ENCODE measurements around the gene RIMS4.

The RIMS4 gene

DNA sequence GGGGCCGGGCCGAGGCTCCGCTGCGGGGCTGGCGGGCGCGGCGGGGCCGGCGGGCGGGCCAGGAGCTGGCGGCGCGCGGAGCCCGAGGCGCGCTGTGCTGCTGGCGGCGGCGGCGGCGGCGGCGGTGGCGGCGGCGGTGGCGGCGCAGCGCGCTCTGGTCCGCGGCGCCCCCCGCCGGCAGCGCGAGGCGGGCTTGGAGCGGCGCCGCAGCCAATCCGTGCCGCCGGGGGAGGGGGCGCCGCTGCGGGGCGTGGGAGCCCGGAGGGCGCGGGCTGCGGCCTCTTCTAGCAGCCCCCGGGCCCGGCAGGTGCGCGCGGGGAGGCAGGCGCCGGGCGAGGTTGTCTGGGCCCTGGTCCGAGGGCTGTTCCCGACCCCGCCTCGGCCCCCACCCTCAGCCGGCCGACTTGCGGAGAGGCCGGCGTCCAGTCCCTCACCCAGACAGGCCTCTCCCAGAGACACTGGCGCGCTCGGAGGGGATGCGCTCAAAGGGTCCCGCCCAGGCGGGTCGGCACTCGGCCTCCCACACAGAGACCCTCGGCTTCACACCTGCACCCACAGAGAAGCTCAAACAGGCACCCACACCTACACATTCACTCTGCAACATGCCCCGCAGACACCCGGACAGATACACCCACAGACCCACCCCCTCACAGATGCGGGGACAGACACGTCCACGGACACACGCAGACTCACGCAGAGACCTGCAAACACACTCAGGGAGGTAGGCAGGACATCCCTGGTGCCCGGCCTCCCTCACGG lies at the start of gene RIMS4:
Gene RIMS4 (minus strand): TSS at position 156 of the 759 bp plus-strand sequence. CDS start 275 bp downstream, outside the sequence.
- DNase-seq (ENCODE audit: low read depth in 2 of 2), result no peak

DNA sequence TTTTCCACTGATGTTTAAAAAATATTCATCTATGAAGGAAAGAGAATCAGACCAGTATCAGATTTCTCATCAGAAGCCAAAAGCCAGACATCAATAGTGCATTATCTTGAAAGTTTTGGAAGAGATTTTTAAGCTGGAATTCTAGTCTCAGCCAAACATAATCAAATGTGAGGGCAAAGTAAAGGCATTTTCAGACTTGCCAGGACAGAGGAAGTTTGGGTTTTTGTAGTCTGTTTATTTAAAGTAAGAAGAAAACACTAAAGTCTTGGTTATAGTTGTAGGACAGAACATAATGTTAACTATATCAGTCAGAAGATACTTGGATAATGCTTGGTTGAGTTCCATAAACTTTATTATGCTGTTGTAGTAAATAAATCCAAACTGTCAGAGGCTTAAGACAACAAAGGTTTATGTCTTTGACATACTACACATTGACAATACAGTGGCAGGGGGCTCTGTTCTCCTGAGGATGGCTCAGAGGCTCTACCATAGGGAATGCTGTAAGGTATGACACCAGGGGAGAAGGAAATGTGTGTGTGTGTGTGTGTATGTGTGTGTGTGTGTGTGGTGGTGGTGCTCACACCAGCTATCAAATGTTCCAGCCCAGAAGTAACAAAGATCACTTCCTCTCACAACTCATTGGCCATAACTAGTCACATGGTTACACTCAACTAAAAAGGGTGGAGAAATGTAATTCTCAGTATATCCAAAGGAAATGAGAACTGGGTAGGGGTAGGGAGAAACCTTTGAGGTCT lies 48.4 kb upstream of the RIMS4 start:
- DNase-seq (ENCODE audit: low read depth in 2 of 2), result no peak

DNA sequence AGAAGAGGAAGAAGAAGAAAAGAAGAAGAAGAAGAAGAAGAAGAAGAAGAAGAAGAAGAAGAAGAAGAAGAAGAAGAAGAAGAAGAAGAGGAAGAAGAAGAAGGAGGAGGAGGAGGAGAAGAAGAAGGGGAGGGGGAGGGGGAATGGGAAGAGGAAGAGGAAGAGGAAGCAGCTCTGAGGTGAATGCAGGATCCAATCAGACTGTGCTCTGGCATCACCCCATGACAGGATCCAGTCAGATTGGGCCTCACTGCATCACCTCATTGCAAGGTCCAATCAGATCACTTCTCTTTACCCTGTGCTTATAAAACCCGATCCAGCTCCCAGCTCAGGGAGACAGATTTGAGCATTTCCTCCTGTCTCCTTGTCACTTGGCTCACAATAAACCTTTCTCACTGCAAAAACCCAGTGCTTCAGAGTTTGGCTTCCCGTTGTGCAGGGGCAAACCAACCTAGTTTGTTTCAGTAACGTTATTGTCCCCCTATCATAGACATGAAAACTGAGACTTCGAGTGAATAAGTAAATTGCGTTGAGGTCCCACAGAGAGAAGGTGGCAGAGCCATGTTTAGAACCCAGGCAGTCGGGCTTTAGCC lies 46.6 kb upstream of the RIMS4 start:
- no peak for DNase-seq (ENCODE audit: low read depth in 2 of 2)

DNA sequence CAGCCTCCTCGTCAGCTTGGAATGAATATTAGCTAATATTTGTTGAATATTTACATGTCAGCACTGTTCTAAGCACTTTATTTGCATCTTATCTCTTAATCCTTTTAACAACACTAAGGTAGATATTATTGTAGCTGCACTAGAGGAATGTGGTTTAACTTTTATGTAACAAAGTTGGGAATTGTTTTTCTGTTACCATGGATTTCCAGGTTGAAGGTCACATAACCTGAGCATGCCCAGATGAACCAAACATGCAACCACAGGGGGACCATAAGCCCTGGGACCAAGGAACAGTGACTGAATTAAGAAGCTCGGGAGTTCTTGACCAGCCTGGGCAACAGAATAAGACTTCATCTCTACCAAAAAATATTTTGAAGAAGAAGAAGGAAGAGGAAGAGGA lies 46.1 kb upstream of the RIMS4 start:
- DNase-seq (ENCODE audit: low read depth in 2 of 2), result no peak

DNA sequence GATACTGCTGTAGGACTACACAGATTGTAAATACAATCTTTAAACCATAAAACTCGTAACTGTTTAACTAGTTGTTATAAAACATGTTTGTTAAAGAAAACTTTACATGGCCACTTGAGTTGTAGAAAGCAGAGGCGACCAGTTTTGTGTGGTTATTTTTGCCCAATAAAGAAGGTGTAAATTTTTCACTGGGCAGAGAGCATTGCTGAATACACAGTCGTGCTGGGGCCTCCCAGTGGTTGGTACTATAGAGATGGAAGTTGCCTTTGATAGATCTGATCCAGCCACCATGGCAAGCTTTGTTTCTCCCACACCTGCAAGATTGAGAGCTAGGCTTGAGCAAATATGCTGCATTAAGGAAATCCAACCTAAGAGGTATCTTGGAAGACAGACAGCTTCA lies 41.2 kb upstream of the RIMS4 start:
- no peak for DNase-seq (ENCODE audit: low read depth in 2 of 2)

DNA sequence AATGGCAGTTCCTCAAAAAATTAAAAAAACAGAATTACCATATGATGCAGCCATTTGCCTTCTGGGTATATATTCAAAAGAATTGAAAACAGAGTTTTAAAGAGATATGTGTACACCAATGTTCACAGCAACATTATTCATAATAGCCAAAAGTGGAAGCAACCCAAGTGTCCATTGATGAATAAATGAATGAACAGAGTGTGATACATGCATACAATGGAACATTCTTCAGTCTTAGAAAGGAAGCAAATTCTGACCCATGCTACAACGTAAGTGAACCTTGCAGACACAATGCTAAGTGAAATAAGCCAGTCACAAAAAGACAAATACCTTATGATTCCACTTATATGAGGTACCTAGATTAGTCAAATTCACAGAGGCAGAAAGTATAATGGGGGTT lies 40.5 kb upstream of the RIMS4 start:
- no peak for DNase-seq (ENCODE audit: low read depth in 2 of 2)

DNA sequence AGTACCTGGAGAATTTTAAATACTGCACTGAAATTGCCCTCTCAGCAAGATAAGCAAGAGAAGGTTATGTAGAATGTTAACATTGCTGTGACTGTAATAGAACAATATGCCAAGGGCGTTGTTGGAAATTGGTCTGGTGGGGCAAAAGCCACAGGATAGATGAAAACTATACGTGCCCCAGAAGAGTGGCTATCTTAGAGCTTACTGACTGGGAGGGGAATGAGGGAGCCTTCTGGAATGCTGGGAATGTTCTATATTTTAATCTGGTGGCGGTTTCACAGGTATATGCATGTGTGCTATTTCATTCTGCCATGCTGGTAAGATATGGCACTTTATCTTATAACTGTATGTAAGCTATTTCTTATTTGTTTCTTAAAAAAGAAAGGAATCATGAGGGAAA lies 39.9 kb upstream of the RIMS4 start:
- no peak for DNase-seq (ENCODE audit: low read depth in 2 of 2)

DNA sequence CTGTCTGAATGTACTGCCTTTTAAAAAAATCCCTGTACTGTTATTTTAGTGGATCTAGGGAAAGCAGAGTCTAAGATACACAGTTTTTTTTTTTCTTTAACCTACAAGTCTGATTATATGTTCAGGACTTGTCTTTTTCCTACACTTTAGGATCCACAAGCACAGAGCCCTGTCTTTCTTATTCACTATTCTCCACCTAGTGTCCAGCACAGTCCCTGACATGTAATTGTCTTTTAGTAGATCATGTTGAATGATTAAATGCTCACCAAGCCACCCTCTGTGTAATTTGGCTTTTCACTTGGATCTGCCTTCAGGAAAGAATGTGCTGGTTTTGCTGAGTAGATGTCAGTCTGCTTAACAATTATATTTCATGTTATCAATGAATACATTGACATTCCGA lies 39.4 kb upstream of the RIMS4 start:
- DNase-seq (ENCODE audit: low read depth in 2 of 2), result no peak

DNA sequence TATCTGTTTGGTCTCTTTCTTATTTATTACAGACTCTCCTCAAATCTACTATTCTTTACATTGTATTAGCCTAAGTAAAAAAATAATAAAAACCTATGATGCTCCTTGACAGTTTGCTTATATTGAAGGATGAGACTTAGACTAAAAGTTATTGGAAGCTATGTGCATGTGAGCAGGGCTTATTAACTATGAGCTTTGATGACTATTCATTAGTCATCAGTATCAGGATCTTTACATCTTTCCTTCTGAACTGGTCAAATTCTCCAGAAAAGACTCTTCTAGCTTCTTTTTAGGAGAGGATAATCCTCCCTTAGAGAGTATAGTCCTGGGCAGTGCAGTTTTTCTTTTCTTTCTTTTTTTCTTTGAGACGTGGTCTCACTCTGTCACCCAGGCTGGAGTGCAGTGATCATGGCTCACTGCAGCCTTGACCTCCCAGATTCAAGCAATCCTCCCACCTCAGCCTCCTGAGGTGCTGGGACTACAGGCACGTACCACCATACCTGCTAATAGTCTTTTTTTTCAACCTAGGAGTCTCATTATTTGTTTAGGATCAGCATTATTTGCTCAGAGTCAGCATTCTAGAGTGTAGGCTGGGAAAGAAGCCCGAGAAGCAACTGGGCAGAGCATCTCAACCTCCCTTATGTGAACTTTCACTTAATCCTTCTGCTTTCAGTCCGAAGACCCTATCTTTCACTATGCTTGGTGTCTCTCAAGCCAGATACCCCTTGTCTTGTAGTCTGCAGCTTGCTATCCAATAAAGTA lies 38.1 kb upstream of the RIMS4 start:
- no peak for DNase-seq (ENCODE audit: low read depth in 2 of 2)

DNA sequence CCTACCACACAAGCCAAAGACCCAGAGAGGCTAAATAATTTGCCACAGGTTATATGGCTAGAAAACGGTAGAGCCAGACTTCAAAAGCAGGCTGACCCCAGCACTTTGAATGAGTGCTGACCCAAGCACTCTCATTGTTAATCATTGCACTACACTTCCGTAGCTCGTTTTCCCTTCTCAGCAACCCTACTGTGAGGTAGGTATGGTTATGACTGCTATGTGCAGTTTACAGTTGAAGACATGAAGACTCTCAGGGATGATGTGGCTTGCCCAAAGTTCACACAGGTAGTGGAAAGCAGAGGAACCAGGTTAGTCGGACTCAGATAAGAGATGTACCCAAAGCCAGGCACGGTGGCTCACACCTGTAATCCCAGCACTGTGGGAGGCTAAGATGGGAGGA lies 33.5 kb upstream of the RIMS4 start:
- no peak for DNase-seq (ENCODE audit: low read depth in 2 of 2)

DNA sequence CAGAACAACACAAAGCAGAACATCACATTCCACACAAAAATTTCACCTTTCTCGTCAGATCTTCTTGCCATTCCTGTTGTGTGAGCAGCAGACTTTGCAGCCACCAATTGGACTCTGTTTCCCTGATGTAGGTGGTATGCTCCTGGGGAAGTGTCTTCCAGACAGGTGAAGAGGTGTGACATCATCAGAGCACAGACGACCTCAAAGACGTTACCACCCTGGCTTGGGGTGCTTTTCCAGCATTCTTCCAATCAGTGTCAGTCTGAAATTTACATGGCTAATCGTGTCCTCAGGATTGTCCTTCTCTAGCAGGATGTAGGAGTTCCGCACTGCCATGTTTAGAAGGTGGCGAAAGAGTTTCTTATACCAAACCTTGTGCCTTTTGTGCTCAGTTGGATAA lies 31.6 kb upstream of the RIMS4 start:
- DNase-seq (ENCODE audit: low read depth in 2 of 2), result no peak

DNA sequence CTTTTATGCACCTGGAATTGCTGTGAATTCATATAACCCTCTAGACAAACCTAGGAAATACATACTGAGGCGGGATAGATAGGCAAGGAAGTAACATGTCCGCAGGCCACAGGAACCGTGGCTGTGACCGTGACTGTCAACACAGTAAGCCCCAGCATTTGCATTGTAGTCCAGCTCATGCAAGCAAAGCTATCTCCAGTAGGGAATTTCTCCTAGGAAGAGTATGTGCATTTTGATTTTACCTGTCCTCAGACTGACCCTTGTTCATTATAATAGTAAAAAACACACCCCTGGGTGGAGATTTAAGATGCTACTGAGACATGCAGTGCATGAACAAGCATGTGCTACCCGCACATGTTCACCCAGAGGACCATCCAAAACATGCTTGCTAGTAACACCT lies 30.5 kb upstream of the RIMS4 start:
- no peak for DNase-seq (ENCODE audit: low read depth in 2 of 2)

DNA sequence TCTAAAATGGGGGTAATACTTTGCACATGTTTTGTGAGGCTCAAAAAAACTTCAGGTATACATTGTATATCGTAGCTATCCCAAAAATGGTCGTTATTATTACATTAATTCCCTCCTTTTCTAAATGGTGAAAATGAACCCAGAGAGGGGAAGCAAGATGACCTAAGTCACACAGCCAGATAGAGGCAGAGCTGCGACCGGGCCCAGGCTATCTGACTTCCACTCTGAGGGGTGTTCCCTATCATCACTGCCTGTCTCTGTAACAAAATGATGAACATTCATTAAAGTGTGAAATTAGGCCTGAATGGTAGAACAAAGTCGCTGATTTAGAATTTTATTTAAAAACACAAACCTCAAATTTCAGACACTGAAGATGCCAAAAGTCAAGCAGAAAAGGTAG lies 29.1 kb upstream of the RIMS4 start:
- DNase-seq (ENCODE audit: low read depth in 2 of 2), result no peak

DNA sequence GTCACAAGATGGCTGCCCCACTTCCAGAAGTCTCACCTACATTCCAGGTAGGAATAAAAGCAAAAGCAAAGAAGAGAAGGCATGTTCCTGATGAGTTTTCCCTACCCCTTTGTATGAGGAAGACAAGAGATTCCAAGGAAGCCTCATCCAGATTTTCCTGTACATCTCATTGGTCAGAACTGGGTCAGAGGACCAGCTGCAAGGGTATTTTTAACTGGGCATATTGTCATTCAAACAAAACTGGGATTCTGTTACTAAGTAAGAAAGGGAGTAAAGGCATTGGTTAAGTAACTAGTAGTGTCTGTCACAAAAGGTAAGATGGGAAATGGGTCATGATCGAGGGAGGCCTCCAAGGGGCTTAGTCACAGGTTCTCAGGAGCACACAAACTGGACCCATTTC lies 28.2 kb upstream of the RIMS4 start:
- DNase-seq (ENCODE audit: low read depth in 2 of 2), result no peak

DNA sequence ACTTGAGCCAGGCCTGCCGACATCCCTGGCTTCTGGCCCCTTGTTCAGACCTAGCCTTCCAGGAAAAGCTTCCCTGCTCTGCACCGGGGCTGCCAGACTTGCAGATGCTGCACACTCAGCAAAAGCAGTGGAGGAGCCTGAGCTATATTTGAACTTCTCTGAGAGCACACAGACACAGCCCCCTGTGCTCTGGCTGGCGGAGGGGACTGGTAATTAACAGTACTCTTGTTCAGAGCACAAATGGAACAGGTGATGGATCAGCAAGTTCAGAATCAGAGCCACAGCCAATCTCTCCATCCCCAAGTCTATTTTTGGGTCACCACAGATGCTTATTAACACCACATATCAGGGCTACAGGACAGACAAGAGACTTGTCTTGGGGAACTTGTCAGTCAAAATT lies 27.6 kb upstream of the RIMS4 start:
- DNase-seq (ENCODE audit: low read depth in 2 of 2), result no peak

DNA sequence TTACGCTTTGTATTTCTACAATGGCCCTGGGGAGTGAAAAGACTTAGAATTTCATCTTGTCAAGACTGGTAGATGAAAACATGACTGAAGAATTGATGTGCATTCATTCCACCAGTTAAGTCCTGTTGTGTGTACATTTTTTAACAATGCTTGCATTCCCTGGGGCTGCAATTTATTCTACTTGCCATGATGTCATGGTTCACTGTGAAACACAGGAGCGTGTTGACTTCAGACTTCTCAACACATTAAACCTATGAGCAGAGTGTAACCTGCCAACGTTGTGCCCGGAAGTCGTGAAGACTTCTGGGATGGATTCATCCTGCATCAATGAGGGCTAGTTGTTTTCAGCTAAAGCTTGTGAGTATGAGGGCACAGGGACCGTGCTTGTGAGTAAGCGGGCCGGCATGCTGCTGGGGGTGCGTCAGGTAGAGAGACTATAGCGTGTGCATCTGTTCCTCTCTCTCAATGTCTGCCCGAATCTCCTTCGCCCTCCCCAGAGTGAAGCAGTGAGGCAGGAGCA lies 26.3 kb upstream of the RIMS4 start:
- no peak for DNase-seq (ENCODE audit: low read depth in 2 of 2)

DNA sequence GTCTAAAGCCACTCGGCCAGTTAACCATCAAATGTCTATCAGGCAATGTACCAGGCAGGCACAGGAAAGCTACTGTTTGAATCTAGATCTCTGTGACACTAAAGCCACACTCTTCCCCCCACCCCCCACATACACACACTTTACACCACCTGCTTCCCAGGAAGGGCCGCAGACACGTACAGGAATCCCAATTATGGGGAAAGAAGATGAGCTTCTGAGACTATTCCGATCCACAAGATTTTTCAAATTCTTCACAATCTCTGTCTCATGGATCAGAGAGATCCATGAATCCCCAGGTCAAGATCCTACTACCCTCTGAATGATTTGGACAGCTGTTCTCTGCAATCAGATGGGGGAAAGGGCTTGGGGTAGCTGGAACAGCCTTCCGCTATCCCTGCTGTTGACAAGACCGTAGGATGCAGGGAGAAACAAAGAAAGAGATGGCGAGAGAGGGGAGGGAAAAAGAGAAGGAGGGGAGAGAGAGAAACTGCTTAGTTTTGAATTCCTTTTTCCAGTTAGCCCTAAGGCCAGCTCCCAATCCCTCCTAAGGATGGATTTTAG lies 25.4 kb upstream of the RIMS4 start:
- no peak for DNase-seq (ENCODE audit: low read depth in 2 of 2)

DNA sequence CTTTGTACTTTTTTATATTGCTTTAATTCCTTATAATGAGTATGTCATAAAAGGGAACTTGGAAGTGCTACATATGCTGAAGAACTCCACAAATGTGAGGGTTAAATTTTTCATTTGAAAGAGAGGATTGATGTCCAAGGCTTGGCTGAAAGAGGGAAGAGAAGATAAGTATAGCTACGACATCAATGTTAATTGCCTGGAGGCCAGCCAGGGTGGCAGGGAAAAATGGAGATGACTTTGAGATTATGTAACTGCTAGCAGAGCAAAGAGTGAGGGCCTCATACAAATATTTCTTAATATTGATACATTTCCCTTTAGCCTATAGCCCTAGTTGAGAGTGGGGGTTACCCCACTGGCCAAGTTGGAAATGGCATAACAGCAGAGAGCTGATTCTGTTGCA lies 24.8 kb upstream of the RIMS4 start:
- no peak for DNase-seq (ENCODE audit: low read depth in 2 of 2)

DNA sequence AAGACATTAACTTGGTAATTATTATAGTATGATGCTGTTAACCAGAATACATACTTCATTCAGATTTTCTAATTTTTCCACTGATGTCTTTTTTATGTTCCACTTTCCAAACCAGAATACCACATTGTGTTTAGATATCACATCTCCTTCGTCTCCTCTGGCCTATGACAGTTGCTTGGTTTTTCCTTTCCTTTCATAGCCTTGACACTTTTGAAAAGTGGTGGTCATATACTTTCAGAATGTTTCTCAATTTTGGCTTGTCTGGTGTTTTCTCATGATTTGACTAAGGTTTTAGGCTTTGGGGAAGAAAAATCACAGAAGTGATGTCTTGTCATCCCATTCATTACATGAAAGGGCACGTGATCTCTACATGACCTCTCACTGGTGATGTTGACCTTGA lies 24.3 kb upstream of the RIMS4 start:
- DNase-seq (ENCODE audit: low read depth in 2 of 2), result no peak

DNA sequence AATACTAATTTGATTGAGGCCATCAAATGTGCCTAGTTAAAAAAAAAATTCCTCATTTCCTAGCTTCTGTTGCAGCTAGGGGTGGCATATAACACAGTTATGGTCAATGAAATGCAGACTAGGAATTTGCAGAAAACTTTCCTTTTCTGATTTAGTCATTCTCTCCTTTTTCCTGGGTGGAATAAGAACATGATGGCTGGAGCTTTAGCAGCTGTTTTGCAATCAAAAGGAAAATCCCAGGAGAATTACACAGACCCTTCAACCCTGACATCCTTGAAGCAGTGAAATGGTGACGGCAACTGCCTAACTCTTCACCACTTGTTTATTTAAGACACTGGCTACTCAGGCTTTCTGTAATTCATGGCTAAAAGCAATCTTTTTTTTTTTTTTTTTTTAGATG lies 23.1 kb upstream of the RIMS4 start:
- no peak for DNase-seq (ENCODE audit: low read depth in 2 of 2)

DNA sequence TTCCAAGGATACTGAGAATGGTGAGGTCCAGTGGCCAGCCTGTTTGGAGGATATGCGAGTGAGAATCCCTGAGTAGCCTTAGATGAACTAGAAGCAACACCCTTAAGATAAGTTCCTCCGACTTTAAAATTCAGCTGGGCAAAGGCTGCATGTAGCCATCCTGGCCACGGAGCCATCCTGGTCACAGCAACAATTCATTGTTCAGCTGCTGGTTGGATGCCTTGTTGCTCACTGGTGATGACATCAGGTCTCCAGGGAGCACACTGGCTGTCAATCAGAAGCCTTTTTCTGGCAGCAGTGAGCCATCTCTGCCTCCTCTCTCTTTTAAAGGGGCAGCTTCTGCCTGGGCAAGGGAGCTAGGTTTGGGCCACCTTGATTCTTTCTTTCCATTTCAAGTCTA lies 22.4 kb upstream of the RIMS4 start:
- DNase-seq (ENCODE audit: low read depth in 2 of 2), result no peak

DNA sequence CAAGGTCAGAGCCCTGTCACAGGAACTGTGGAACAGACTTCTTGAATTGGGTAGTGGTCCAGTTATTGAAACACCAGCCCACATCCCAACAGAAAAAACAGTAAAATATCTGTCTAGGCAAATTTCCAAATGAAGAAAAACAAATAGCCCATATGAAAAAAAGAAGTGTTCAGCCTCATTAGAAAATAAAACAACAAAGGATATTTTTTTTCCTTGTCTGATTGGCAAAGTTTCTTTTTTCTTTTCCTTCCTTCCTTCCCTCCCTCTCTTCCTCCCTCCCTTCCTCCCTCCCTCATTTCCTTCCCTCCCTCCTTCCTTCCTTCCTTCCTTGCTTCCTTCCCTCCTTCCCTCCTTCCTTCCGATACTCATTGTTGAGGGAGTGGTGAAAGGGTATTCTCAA lies 20.6 kb upstream of the RIMS4 start:
- no peak for DNase-seq (ENCODE audit: low read depth in 2 of 2)

All from stimulated activated CD8-positive, alpha-beta memory T cell treated with anti-CD3 and anti-CD28 coated beads, Interleukin-7, amount 100 ng/mL, for 4 hours (primary cell).